Tibial nerve (tissue), 4 donors: ENCODE results near the gene NELL2. TPM values are rescaled to one million over a fixed set of nuclear protein-coding genes. Genes with fewer than 3 reads are reported as not detected.
"Not testable (repeated sequence)": the region's sequence is repeated elsewhere in the genome, so short reads cannot be mapped to it uniquely, and the experiment has no call there.

Source experiments
- DNase-seq, 2 donors: peaks; one replicate each; pipeline ENCODE4 v3.0.0-alpha.2; 2019; ENCODE audit warnings: low spot score in 2 of 2
- H3K27ac ChIP-seq, 4 donors: fragments of 200-600 bp; sonication (generic) in 3 of 4; one replicate each; pipeline ENCODE4 v1.5.1; 2017 to 2019; ENCODE audit warnings: mild to moderate bottlenecking in 1 of 4
- H3K27me3 ChIP-seq, 2 donors: fragments of 200-600 bp; sonication (generic) in 1 of 2; one replicate each; pipeline versions ENCODE4 v1.5.1 to v1.6.0; 2017 to 2019
- H3K36me3 ChIP-seq, 3 donors: fragments of 200-600 bp; sonication (generic); one replicate each; pipeline ENCODE4 v1.5.1; 2018 to 2019
- H3K4me1 ChIP-seq, 4 donors: fragments of 200-600 bp; sonication (generic) in 3 of 4; one replicate each; pipeline ENCODE4 v1.5.1; 2017 to 2019
- H3K4me3 ChIP-seq, 4 donors: fragments of 200-600 bp; sonication (generic) in 3 of 4; one replicate each; pipeline ENCODE4 v1.5.1; 2017 to 2019; ENCODE audit warnings: mild to moderate bottlenecking in 1 of 4, moderate library complexity in 1 of 4
- H3K9me3 ChIP-seq, 4 donors: fragments of 200-600 bp; sonication (generic) in 3 of 4; one replicate each; pipeline ENCODE4 v1.5.1; 2017 to 2019
- CTCF ChIP-seq, 5 experiments: fragments of 200-600 bp in 3 of 5; fragments of 450-650 bp in 2 of 5; sonication (generic) in 3 of 5; IDR thresholded peaks; one replicate each; pipeline ENCODE4 v1.5.1; 2016 to 2019; ENCODE audit warnings: antibody characterized with exemption in 5 of 5, mild to moderate bottlenecking in 3 of 5, moderate library complexity in 2 of 5
- EP300 ChIP-seq, 2 donors: sonication (generic); formaldehyde crosslinking; IDR thresholded peaks; one replicate each; pipeline ENCODE4 v1.6.1; 2017; ENCODE audit warnings: antibody characterized with exemption in 2 of 2, mild to moderate bottlenecking in 1 of 2
- POLR2A ChIP-seq, 2 donors: fragments of 450-650 bp; IDR thresholded peaks; one replicate each; pipeline ENCODE4 v1.6.1; 2017; ENCODE audit warnings: antibody characterized with exemption in 2 of 2, mild to moderate bottlenecking in 2 of 2, moderate library complexity in 2 of 2
- WGBS, 2 donors: methylation state at CpG; one replicate each; pipeline ENCODE4 v1.1.5; 2018; 5-methylcytosine and 5-hydroxymethylcytosine counted together
- total RNA-seq, 4 donors: library from RNA; depleted of rRNA; stranded (reverse); fragments of >200 nt; gene quantifications; one replicate each; pipeline ENCODE4 v1.1.0, GENCODE V29; 2016

Gene NELL2
- total RNA-seq, 4 donors from 2014 or later, result 0.22 to 0.90 (median 0.63) TPM; not detected in 1

- TF ChIP-seq POLR2A (IDR thresholded peaks at IDR 0.05), result no peak
- no peak for TF ChIP-seq EP300 (IDR thresholded peaks at IDR 0.05)
- TF ChIP-seq CTCF (IDR thresholded peaks at IDR 0.05), result no peak
- no peaks in the 10 kb centered on the region for H3K9me3 ChIP-seq
- 66 to 72% methylated on average over 4 of the region's 4 CpGs for WGBS, 2 donors
- H3K4me1 ChIP-seq, result no peaks in the 10 kb centered on the region
- no peaks in the 10 kb centered on the region for H3K27me3 ChIP-seq
- no peak overlapping the region for H3K4me3 ChIP-seq
- no peak overlapping the region for H3K27ac ChIP-seq
- no peaks in the 10 kb centered on the region for H3K36me3 ChIP-seq
- no peak for DNase-seq
Observed at GRCh38 chr12:44694017-44694416, 182.1 kb downstream of the NELL2 start.

DNA sequence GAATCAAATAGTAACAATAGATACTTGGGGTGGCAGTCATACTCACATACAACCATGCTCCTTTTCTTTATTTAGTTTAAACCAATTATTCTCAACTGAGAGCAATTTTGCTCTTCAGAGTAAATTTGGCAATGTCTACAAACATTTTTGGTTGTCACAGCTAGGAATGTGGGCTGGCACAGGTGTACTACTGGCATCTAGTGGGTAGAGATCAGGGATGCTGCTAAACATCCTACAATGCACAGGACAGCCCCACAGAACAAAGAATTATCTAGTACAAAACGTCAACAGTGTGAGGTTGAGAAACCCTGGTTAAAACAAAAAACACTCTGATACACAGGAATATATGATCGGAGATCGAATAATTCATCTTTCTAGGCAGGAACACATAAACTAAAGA is 186.5 kb downstream of the NELL2 start:
- Histone ChIP-seq H3K36me3 (no peaks in the 10 kb centered on the region), H3K4me1 (no peaks in the 10 kb centered on the region), H3K4me3 (no peak overlapping the region), H3K27me3 (no peaks in the 10 kb centered on the region), H3K27ac (no peak overlapping the region), H3K9me3 (peaks cover 0 to 8% (median 0%) of the 10 kb centered on the region in 4 donors)
- TF ChIP-seq POLR2A (IDR thresholded peaks at IDR 0.05) (no peak), EP300 (IDR thresholded peaks at IDR 0.05) (no peak), CTCF (IDR thresholded peaks at IDR 0.05) (no peak)
- WGBS, 2 donors, result 80 to 90% methylated on average over 3 of the region's 3 CpGs
- no peak for DNase-seq

DNA sequence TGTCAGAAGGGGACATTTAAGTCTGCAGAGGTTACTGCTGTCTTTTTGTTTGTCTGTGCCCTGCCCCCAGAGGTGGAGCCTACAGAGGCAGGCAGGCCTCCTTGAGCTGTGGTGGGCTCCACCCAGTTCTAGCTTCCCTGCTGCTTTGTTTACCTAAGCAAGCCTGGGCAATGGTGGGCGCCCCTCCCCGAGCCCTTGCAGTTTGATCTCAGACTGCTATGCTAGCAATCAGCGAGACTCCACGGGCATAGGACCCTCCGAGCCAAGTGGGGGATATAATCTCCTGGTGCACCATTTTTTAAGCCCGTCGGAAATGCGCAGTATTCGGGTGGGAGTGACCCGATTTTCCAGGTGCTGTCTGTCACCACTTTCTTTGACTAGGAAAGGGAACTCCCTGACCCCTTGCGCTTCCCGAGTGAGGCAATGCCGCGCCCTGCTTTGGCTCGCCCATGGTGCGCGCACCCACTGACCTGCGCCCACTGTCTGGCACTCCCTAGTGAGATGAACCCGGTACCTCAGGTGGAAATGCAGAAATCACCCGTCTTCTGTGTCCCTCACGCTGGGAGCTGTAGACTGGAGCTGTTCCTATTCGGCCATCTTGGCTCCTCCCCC is 189.2 kb downstream of the NELL2 start:
- H3K27ac ChIP-seq, H3K4me3 ChIP-seq, H3K36me3 ChIP-seq, H3K4me1 ChIP-seq, H3K9me3 ChIP-seq, H3K27me3 ChIP-seq, DNase-seq: not testable (repeated sequence)
- WGBS, 2 donors, result 95% methylated on average over 22 of the region's 22 CpGs

DNA sequence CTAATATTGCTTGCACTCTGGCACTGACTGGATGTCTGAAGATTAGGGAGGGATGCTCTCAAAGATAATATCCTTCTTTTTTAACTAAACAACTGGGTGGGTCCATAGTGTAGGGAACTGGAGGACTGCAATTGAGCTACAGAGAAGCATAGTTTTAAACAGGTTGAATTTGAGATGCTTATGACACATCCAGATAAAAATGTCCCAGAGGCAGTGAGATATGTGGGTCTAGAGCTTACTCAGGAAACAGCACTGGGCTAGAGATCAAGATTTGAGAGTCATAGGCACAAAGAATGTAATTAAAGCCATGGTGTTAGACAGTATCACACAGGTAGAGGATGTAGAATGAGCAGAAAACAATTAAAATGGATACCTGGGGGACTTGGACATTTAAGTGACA is 198.4 kb downstream of the NELL2 start:
- H3K9me3 ChIP-seq, result no peaks in the 10 kb centered on the region
- H3K4me3 ChIP-seq, result no peak overlapping the region
- no peaks in the 10 kb centered on the region for H3K27me3 ChIP-seq
- H3K4me1 ChIP-seq, result no peaks in the 10 kb centered on the region
- H3K36me3 ChIP-seq, result no peaks in the 10 kb centered on the region
- TF ChIP-seq EP300 (IDR thresholded peaks at IDR 0.05), result no peak
- TF ChIP-seq CTCF (IDR thresholded peaks at IDR 0.05), result no peak
- TF ChIP-seq POLR2A (IDR thresholded peaks at IDR 0.05), result no peak
- DNase-seq, result no peak
- H3K27ac ChIP-seq, result no peak overlapping the region

DNA sequence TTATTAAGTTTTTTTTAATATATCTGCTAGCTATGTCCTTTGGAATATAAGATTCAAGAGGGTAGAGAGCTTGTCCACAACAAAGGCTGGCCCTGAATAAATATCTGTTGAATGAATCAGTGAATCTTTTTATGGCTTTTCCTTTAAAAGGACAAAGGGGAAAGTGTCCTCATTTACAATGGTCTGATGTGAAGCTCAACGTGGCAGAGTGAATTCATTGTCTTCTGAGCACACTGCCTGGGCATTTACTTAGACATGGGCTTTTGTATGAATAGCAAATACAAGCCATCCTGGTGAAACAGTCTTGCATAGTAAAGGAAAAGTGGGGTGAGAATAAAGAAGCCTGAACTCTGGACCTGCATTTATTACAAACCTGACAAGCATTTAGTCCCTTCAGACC is 201.2 kb downstream of the NELL2 start:
- WGBS, 2 donors, result 11 to 13% methylated on average over 1 of the region's 1 CpG
- H3K9me3 ChIP-seq, result peaks cover 0 to 2% (median 0%) of the 10 kb centered on the region in 4 donors

More for the DNA sequence above, 201.2 kb downstream of the NELL2 start:
- Histone ChIP-seq H3K27me3 (no peaks in the 10 kb centered on the region), H3K36me3 (no peaks in the 10 kb centered on the region), H3K4me3 (no peak overlapping the region), H3K4me1 (no peaks in the 10 kb centered on the region), H3K27ac (no peak overlapping the region)
- no peak for DNase-seq
- no peak for TF ChIP-seq POLR2A (IDR thresholded peaks at IDR 0.05)
- no peak for TF ChIP-seq EP300 (IDR thresholded peaks at IDR 0.05)
- no peak for TF ChIP-seq CTCF (IDR thresholded peaks at IDR 0.05)
